ENCODE data around the gene TARS2. TPM values are rescaled to one million over a fixed set of nuclear protein-coding genes. Genes with fewer than 3 reads are reported as not detected.
A peak's percentile ranks its signal among the peaks of the same experiment; 100 is the strongest.

Gene TARS2
- total RNA-seq, 2 experiments from 2014 or later: 41.6 to 42.9 TPM

- H3K27ac Mint-ChIP-seq: no peak overlapping the region
- H3K4me1 Mint-ChIP-seq: peaks cover 18% of the 10 kb centered on the region
- H3K4me3 Mint-ChIP-seq: peak overlapping the region; percentile 73
- no peaks in the 10 kb centered on the region for H3K9me3 Mint-ChIP-seq
- no peak for ATAC-seq (ENCODE audit: low read depth)
- POLR2A ChIA-PET: interaction anchor here (0.7 kb wide), 1 partner anchor 32 kb away, joined by 4 read pairs; no protein-coding TSS in a partner anchor
- no peak for DNase-seq
- H3K36me3 Mint-ChIP-seq: no peaks in the 10 kb centered on the region
- H3K27me3 Mint-ChIP-seq: peaks cover 42% of the 10 kb centered on the region
Measured at GRCh38 chr1:150549496-150550221, 62.4 kb downstream of the TARS2 start.

GRCh38 chr1:150550222-150551050 lies 63.2 kb downstream of the TARS2 start:
- DNase-seq (no peak), ATAC-seq (ENCODE audit: low read depth) (no peak)
- peaks cover 39% of the 10 kb centered on the region for H3K27me3 Mint-ChIP-seq
- H3K36me3 Mint-ChIP-seq: no peaks in the 10 kb centered on the region
- H3K4me3 Mint-ChIP-seq: no peak overlapping the region
- H3K9me3 Mint-ChIP-seq: no peaks in the 10 kb centered on the region
- H3K4me1 Mint-ChIP-seq: peaks cover 18% of the 10 kb centered on the region
- POLR2A ChIA-PET: interaction anchor here (1.0 to 2.4 kb wide), 4 partner anchors 11 to 79 kb away, joined by 4 to 22 read pairs (median 4); partner anchors contain the start of genes ENSA and MCL1
- H3K27ac Mint-ChIP-seq: no peak overlapping the region

GRCh38 chr1:150551051-150551783 lies 64.0 kb downstream of the TARS2 start:
- no peak for DNase-seq
- Mint-ChIP-seq H3K27me3 (peaks cover 35% of the 10 kb centered on the region), H3K9me3 (no peaks in the 10 kb centered on the region), H3K27ac (no peak overlapping the region), H3K36me3 (no peaks in the 10 kb centered on the region), H3K4me3 (no peak overlapping the region), H3K4me1 (peaks cover 18% of the 10 kb centered on the region)
- no peak for ATAC-seq (ENCODE audit: low read depth)
- POLR2A ChIA-PET: interaction anchor here (0.7 to 2.4 kb wide), 6 partner anchors 8 to 318 kb away, joined by 3 to 22 read pairs (median 4); partner anchors contain the start of genes ENSA and MCL1

- H3K27ac Mint-ChIP-seq: no peak overlapping the region
- DNase-seq: no peak
Measured at GRCh38 chr1:150551784-150552127, 64.5 kb downstream of the TARS2 start.

GRCh38 chr1:150552128-150552910 lies 65.1 kb downstream of the TARS2 start:
- DNase-seq (no peak), ATAC-seq (ENCODE audit: low read depth) (no peak)
- Mint-ChIP-seq H3K36me3 (no peaks in the 10 kb centered on the region), H3K27me3 (peaks cover 25% of the 10 kb centered on the region), H3K27ac (peak overlapping the region; percentile 64), H3K9me3 (no peaks in the 10 kb centered on the region), H3K4me3 (no peak overlapping the region), H3K4me1 (peaks cover 16% of the 10 kb centered on the region)
- POLR2A ChIA-PET: interaction anchor here (0.7 to 2.4 kb wide), 5 partner anchors 9 to 317 kb away, joined by 3 to 22 read pairs (median 4); partner anchors contain the start of genes ENSA and MCL1

More at GRCh38 chr1:150551784-150552127, 64.5 kb downstream of the TARS2 start:
- Mint-ChIP-seq H3K9me3 (no peaks in the 10 kb centered on the region), H3K4me3 (no peak overlapping the region), H3K36me3 (no peaks in the 10 kb centered on the region), H3K4me1 (peaks cover 16% of the 10 kb centered on the region), H3K27me3 (peaks cover 30% of the 10 kb centered on the region)
- ATAC-seq (ENCODE audit: low read depth): no peak
- POLR2A ChIA-PET: interaction anchor here (0.7 to 2.4 kb wide), 5 partner anchors 9 to 318 kb away, joined by 3 to 22 read pairs (median 4); partner anchors contain the start of genes ENSA and MCL1

GRCh38 chr1:150552911-150553289 lies 65.7 kb downstream of the TARS2 start:
- Mint-ChIP-seq H3K4me1 (peaks cover 16% of the 10 kb centered on the region), H3K27me3 (peaks cover 22% of the 10 kb centered on the region), H3K4me3 (no peak overlapping the region), H3K9me3 (no peaks in the 10 kb centered on the region), H3K27ac (peak overlapping the region; percentile 64), H3K36me3 (no peaks in the 10 kb centered on the region)
- POLR2A ChIA-PET: interaction anchor here (2.4 kb wide), 1 partner anchor 8 kb away, joined by 22 read pairs; no protein-coding TSS in a partner anchor
- ATAC-seq (ENCODE audit: low read depth) (no peak), DNase-seq (no peak)

GRCh38 chr1:150553392-150554085 lies 66.3 kb downstream of the TARS2 start:
- no peak overlapping the region for H3K27ac Mint-ChIP-seq
- H3K27me3 Mint-ChIP-seq: peaks cover 18% of the 10 kb centered on the region
- H3K4me1 Mint-ChIP-seq: peaks cover 14% of the 10 kb centered on the region
- no peaks in the 10 kb centered on the region for H3K9me3 Mint-ChIP-seq
- POLR2A ChIA-PET: interaction anchor here (0.8 kb wide), 1 partner anchor 76 kb away, joined by 3 read pairs; the partner anchor contains the start of gene ENSA
- ATAC-seq (ENCODE audit: low read depth): no peak
- no peaks in the 10 kb centered on the region for H3K36me3 Mint-ChIP-seq
- H3K4me3 Mint-ChIP-seq: no peak overlapping the region
- DNase-seq: no peak

GRCh38 chr1:150554086-150554452 lies 66.8 kb downstream of the TARS2 start:
- DNase-seq: no peak
- no peak overlapping the region for H3K4me3 Mint-ChIP-seq
- peaks cover 14% of the 10 kb centered on the region for H3K4me1 Mint-ChIP-seq
- H3K9me3 Mint-ChIP-seq: no peaks in the 10 kb centered on the region
- H3K36me3 Mint-ChIP-seq: no peaks in the 10 kb centered on the region
- POLR2A ChIA-PET: interaction anchor here (0.8 kb wide), 1 partner anchor 75 kb away, joined by 3 read pairs; the partner anchor contains the start of gene ENSA
- no peak overlapping the region for H3K27ac Mint-ChIP-seq
- peaks cover 18% of the 10 kb centered on the region for H3K27me3 Mint-ChIP-seq
- ATAC-seq (ENCODE audit: low read depth): no peak

GRCh38 chr1:150555198-150555970 lies 68.2 kb downstream of the TARS2 start:
- Mint-ChIP-seq H3K4me3 (no peak overlapping the region), H3K9me3 (no peaks in the 10 kb centered on the region), H3K4me1 (peaks cover 15% of the 10 kb centered on the region), H3K27me3 (peaks cover 12% of the 10 kb centered on the region), H3K27ac (no peak overlapping the region), H3K36me3 (no peaks in the 10 kb centered on the region)
- DNase-seq (no peak), ATAC-seq (ENCODE audit: low read depth) (no peak)
- POLR2A ChIA-PET: no interaction called here

GRCh38 chr1:150555971-150556865 lies 69.0 kb downstream of the TARS2 start:
- no peak for DNase-seq
- Mint-ChIP-seq H3K9me3 (no peaks in the 10 kb centered on the region), H3K27me3 (peaks cover 8% of the 10 kb centered on the region), H3K4me3 (no peak overlapping the region), H3K27ac (peak overlapping the region; percentile 58), H3K36me3 (no peaks in the 10 kb centered on the region), H3K4me1 (peaks cover 18% of the 10 kb centered on the region)
- POLR2A ChIA-PET: interaction anchor here (0.7 to 1.3 kb wide), 2 partner anchors 11 to 15 kb away, joined by 3 to 4 read pairs; no protein-coding TSS in a partner anchor
- ATAC-seq (ENCODE audit: low read depth): no peak
